NCI-H460 (cell line): ENCODE data around the gene MAP3K19. TPM values are rescaled to one million over a fixed set of nuclear protein-coding genes. Genes with fewer than 3 reads are reported as not detected.
"Not testable (repeated sequence)": the region's sequence is repeated elsewhere in the genome, so short reads cannot be mapped to it uniquely, and the experiment has no call there.

ENCODE experiments used
- DNase-seq: peaks from one replicate; pipeline ENCODE4 v3.0.0-alpha.2; 2016; ENCODE audit warnings: low read depth; ENCODE audit errors: extremely low read depth
- total RNA-seq: library from RNA; depleted of rRNA; stranded (reverse); fragments of >200 nt; shearing (Covaris generic); gene quantifications from 2 replicates; pipeline ENCODE4 v1.2.3, GENCODE V29; 2014

MAP3K19 gene
- total RNA-seq, 1 experiment from 2014 or later: not detected

GRCh38 chr2:134999521-134999920, 47.7 kb downstream of the MAP3K19 start:
- no peak for DNase-seq

GRCh38 chr2:134988994-134989605, 58.1 kb downstream of the MAP3K19 start:
- DNase-seq: peak; percentile 47

GRCh38 chr2:134985061-134985460, 62.2 kb downstream of the MAP3K19 start:
- DNase-seq: no peak

GRCh38 chr2:134982603-134983002, 64.6 kb downstream of the MAP3K19 start:
- DNase-seq: no peak

GRCh38 chr2:134980639-134981038, 66.6 kb downstream of the MAP3K19 start:
- no peak for DNase-seq

GRCh38 chr2:134979221-134979620, 68.0 kb downstream of the MAP3K19 start:
- no peak for DNase-seq

- DNase-seq: not testable (repeated sequence)
Observed at GRCh38 chr2:134977104-134977503, 70.1 kb downstream of the MAP3K19 start.

GRCh38 chr2:134976074-134976702, 71.1 kb downstream of the MAP3K19 start:
- no peak for DNase-seq

GRCh38 chr2:134975281-134976009, 71.8 kb downstream of the MAP3K19 start:
- no peak for DNase-seq

GRCh38 chr2:134973241-134974138, 73.8 kb downstream of the MAP3K19 start:
- no peak for DNase-seq

- DNase-seq: not testable (repeated sequence)
Observed at GRCh38 chr2:134967166-134967565, 80.1 kb downstream of the MAP3K19 start.

GRCh38 chr2:134957477-134957876, 89.8 kb downstream of the MAP3K19 start:
- DNase-seq: no peak

GRCh38 chr2:134955744-134956143, 91.5 kb downstream of the MAP3K19 start:
- no peak for DNase-seq

GRCh38 chr2:134954065-134954464, 93.2 kb downstream of the MAP3K19 start:
- DNase-seq: no peak

GRCh38 chr2:134952608-134953007, 94.6 kb downstream of the MAP3K19 start:
- no peak for DNase-seq

GRCh38 chr2:134950886-134951285, 96.4 kb downstream of the MAP3K19 start:
- DNase-seq: no peak

GRCh38 chr2:134949981-134950708, 97.1 kb downstream of the MAP3K19 start:
- no peak for DNase-seq

- no peak for DNase-seq
Observed at GRCh38 chr2:134946073-134946472, 101.2 kb downstream of the MAP3K19 start.

- DNase-seq: no peak
Observed at GRCh38 chr2:134944975-134945374, 102.3 kb downstream of the MAP3K19 start.

GRCh38 chr2:134943540-134943939, 103.7 kb downstream of the MAP3K19 start:
- DNase-seq: no peak
